Breast epithelium (tissue), 3 donors: ENCODE data around the gene CRHBP.

Source experiments
- POLR2A ChIP-seq: fragments of 450-650 bp; IDR thresholded peaks from one replicate; pipeline ENCODE4 v1.6.1; 2016; ENCODE audit warnings: antibody characterized with exemption, mild to moderate bottlenecking, moderate library complexity
- POLR2AphosphoS5 ChIP-seq, 3 donors: sonication (generic); formaldehyde crosslinking; IDR thresholded peaks; one replicate each; pipeline ENCODE4 v1.6.1; 2017; ENCODE audit warnings: antibody characterized with exemption in 3 of 3
- TF ChIP-seq, protein P1 (sequence below), 3 donors: fragments of 450-650 bp; IDR thresholded peaks; one replicate each; pipeline ENCODE4 v1.5.1; 2016 to 2017; ENCODE audit warnings: antibody characterized with exemption in 3 of 3, mild to moderate bottlenecking in 3 of 3, moderate library complexity in 3 of 3

DNA sequence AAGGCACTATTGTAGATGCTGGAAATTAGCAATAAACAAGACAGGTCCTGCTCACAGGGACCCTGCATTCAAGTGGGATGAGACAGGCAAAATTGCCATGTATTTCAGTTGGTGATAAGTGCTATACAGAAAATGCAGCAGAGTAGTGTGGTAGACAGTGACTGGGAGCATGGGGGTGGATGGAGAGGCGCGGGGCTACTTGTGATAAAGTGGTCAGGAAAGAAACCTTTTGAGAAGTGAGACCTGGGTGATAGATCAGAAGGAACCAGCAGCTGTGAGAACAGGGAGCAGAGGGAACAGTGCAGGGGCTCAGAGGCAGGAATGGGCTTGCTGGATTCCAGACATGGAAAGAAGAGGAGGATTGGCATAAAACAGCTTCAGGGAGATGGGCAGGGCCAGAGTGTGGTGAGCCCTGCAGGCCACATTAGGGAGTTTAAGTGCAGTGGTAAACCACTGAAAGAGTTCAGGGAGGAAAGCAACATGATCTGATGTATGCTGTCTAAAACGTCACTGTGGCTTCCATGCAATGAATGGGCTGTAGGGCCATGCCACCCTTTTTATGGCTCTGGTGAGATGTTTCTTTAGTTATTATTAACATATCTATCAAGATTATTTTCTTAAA, 7.3 kb downstream of the CRHBP start:
- TF ChIP-seq, protein P1, sequence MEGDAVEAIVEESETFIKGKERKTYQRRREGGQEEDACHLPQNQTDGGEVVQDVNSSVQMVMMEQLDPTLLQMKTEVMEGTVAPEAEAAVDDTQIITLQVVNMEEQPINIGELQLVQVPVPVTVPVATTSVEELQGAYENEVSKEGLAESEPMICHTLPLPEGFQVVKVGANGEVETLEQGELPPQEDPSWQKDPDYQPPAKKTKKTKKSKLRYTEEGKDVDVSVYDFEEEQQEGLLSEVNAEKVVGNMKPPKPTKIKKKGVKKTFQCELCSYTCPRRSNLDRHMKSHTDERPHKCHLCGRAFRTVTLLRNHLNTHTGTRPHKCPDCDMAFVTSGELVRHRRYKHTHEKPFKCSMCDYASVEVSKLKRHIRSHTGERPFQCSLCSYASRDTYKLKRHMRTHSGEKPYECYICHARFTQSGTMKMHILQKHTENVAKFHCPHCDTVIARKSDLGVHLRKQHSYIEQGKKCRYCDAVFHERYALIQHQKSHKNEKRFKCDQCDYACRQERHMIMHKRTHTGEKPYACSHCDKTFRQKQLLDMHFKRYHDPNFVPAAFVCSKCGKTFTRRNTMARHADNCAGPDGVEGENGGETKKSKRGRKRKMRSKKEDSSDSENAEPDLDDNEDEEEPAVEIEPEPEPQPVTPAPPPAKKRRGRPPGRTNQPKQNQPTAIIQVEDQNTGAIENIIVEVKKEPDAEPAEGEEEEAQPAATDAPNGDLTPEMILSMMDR (IDR thresholded peaks at IDR 0.05) = no peak
- TF ChIP-seq POLR2A = no peak
- TF ChIP-seq POLR2AphosphoS5 (IDR thresholded peaks at IDR 0.05) = no peak
